SK-N-MC (cell line): Measurements from ENCODE around the gene ZFR2.

Experiments
- DNase-seq: peaks from one replicate; pipeline ENCODE4 v3.0.0-alpha.2; 2011; ENCODE audit warnings: low read depth, low spot score
- H3K27ac ChIP-seq: fragments of 200-600 bp; sonication (generic); 2 replicates; pipeline ENCODE4 v1.5.1; 2016; ENCODE audit warnings: mixed run types
- H3K36me3 ChIP-seq: fragments of 200-600 bp; sonication (generic); 2 replicates; pipeline ENCODE4 v1.6.1; 2017; ENCODE audit warnings: antibody characterized with exemption, low read length, mixed read lengths; ENCODE audit not compliant: insufficient read depth
- H3K4me3 ChIP-seq: fragments of 200-600 bp; sonication (generic); 2 replicates; pipeline ENCODE4 v1.5.1; 2016
- H3K9ac ChIP-seq: fragments of 200-600 bp; sonication (generic); 2 replicates; pipeline ENCODE4 v1.8.0; 2017; ENCODE audit warnings: mixed run types, mixed read lengths; ENCODE audit not compliant: insufficient read length
- H3K9me3 ChIP-seq: fragments of 200-600 bp; sonication (generic); 2 replicates; pipeline ENCODE4 v1.6.1; 2017; ENCODE audit warnings: low read depth, mild to moderate bottlenecking, antibody characterized with exemption, low read length, moderate library complexity, mixed read lengths
- EZH2 ChIP-seq: fragments of 200-600 bp; sonication (generic); IDR thresholded peaks from one replicate; pipeline ENCODE4 v1.6.1; 2017; ENCODE audit warnings: antibody characterized with exemption
- FOXP2 ChIP-seq: optimal IDR thresholded peaks from 2 replicates; pipeline ENCODE3; 2011; ENCODE audit warnings: mild to moderate bottlenecking, moderate library complexity; ENCODE audit not compliant: insufficient read depth; ENCODE audit errors: extremely low read length, control extremely low read depth
- POLR2AphosphoS5 ChIP-seq: IDR thresholded peaks from 2 replicates; pipeline ENCODE4 v1.6.1; 2012; ENCODE audit warnings: mild to moderate bottlenecking, low read depth, low read length, borderline replicate concordance

Gene ZFR2

GRCh38 chr19:3792114-3792513 lies 76.7 kb downstream of the ZFR2 start:
- TF ChIP-seq POLR2AphosphoS5 (no peak), EZH2 (no peak), FOXP2 (no peak)
- H3K4me3 ChIP-seq: no peak overlapping the region
- no peaks in the 10 kb centered on the region for H3K36me3 ChIP-seq
- no peak overlapping the region for H3K27ac ChIP-seq
- no peaks in the 10 kb centered on the region for H3K9me3 ChIP-seq
- DNase-seq: no peak
- H3K9ac ChIP-seq: no peak overlapping the region

GRCh38 chr19:3790941-3791340 lies 77.9 kb downstream of the ZFR2 start:
- Histone ChIP-seq H3K27ac (no peak overlapping the region), H3K9me3 (no peaks in the 10 kb centered on the region), H3K4me3 (no peak overlapping the region), H3K9ac (no peak overlapping the region), H3K36me3 (no peaks in the 10 kb centered on the region)
- no peak for DNase-seq
- TF ChIP-seq EZH2 (no peak), POLR2AphosphoS5 (no peak), FOXP2 (no peak)

- Histone ChIP-seq H3K9ac (no peak overlapping the region), H3K4me3 (no peak overlapping the region), H3K27ac (no peak overlapping the region), H3K9me3 (no peaks in the 10 kb centered on the region), H3K36me3 (no peaks in the 10 kb centered on the region)
- no peak for DNase-seq
- TF ChIP-seq EZH2 (no peak), POLR2AphosphoS5 (no peak), FOXP2 (no peak)
These were observed 78.6 kb downstream of the ZFR2 start for GRCh38 chr19:3790209-3790734.

GRCh38 chr19:3788996-3789778 lies 79.7 kb downstream of the ZFR2 start:
- no peak for DNase-seq
- no peak for TF ChIP-seq FOXP2
- no peak for TF ChIP-seq POLR2AphosphoS5
- no peak for TF ChIP-seq EZH2
- Histone ChIP-seq H3K4me3 (no peak overlapping the region), H3K9ac (no peak overlapping the region), H3K36me3 (no peaks in the 10 kb centered on the region), H3K27ac (no peak overlapping the region), H3K9me3 (no peaks in the 10 kb centered on the region)

GRCh38 chr19:3785938-3786824 lies 82.7 kb downstream of the ZFR2 start, which contains the start of gene MATK:
MATK (minus strand) TSS chr19:3786381; CDS start chr19:3785135, 1,246 bp downstream.
- Histone ChIP-seq H3K27ac (no peak within 1 kb of the TSS), H3K36me3 (no peaks in the 10 kb centered on the region), H3K9ac (no peak within 1 kb of the TSS), H3K4me3 (peak within 1 kb of the TSS; percentile 72), H3K9me3 (no peaks in the 10 kb centered on the region)
- TF ChIP-seq POLR2AphosphoS5 (no peak), FOXP2 (no peak), EZH2 (no peak)
- DNase-seq: no peak

- H3K9ac ChIP-seq: no peak overlapping the region
- no peak overlapping the region for H3K27ac ChIP-seq
- no peaks in the 10 kb centered on the region for H3K9me3 ChIP-seq
- no peak for DNase-seq
- H3K4me3 ChIP-seq: peak overlapping the region; percentile 72
- H3K36me3 ChIP-seq: no peaks in the 10 kb centered on the region
- TF ChIP-seq EZH2 (no peak), FOXP2 (no peak), POLR2AphosphoS5 (no peak)
These were observed 83.3 kb downstream of the ZFR2 start for GRCh38 chr19:3785451-3785937.

GRCh38 chr19:3784607-3785450 lies 84.0 kb downstream of the ZFR2 start:
- Histone ChIP-seq H3K4me3 (peak overlapping the region; percentile 72), H3K9me3 (no peaks in the 10 kb centered on the region), H3K9ac (no peak overlapping the region), H3K36me3 (no peaks in the 10 kb centered on the region), H3K27ac (no peak overlapping the region)
- DNase-seq: no peak
- TF ChIP-seq EZH2 (no peak), POLR2AphosphoS5 (no peak), FOXP2 (no peak)
